Breast epithelium (tissue), 3 donors: ENCODE data around the gene CEP112.

Experiments
- POLR2AphosphoS5 ChIP-seq, 3 donors: sonication (generic); formaldehyde crosslinking; IDR thresholded peaks; one replicate each; pipeline ENCODE4 v1.6.1; 2017; ENCODE audit warnings: antibody characterized with exemption in 3 of 3
- TF ChIP-seq, protein P1 (sequence below), 3 donors: fragments of 450-650 bp; IDR thresholded peaks; one replicate each; pipeline ENCODE4 v1.5.1; 2016 to 2017; ENCODE audit warnings: antibody characterized with exemption in 3 of 3, mild to moderate bottlenecking in 3 of 3, moderate library complexity in 3 of 3

DNA sequence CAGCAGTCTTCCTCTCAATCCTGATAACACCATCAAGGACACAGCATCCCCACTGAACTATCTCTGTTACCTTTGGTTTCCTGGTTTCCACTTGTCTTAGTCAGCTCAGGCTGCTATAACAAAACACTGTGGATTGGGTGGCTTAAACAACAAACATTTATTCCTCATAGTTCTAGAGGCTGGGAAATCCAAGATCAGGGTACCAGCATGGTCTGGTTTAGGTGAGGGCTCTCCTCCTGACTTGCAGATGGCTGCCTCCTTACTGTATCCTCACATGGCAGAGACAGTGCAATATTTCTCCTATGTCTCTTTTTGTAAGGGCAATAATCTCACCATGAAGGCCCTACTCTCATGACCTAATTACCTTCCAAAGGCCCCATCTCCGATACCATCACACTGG lies 527.2 kb downstream of the CEP112 start:
- TF ChIP-seq, protein P1, sequence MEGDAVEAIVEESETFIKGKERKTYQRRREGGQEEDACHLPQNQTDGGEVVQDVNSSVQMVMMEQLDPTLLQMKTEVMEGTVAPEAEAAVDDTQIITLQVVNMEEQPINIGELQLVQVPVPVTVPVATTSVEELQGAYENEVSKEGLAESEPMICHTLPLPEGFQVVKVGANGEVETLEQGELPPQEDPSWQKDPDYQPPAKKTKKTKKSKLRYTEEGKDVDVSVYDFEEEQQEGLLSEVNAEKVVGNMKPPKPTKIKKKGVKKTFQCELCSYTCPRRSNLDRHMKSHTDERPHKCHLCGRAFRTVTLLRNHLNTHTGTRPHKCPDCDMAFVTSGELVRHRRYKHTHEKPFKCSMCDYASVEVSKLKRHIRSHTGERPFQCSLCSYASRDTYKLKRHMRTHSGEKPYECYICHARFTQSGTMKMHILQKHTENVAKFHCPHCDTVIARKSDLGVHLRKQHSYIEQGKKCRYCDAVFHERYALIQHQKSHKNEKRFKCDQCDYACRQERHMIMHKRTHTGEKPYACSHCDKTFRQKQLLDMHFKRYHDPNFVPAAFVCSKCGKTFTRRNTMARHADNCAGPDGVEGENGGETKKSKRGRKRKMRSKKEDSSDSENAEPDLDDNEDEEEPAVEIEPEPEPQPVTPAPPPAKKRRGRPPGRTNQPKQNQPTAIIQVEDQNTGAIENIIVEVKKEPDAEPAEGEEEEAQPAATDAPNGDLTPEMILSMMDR (IDR thresholded peaks at IDR 0.05) = no peak
- TF ChIP-seq POLR2AphosphoS5 (IDR thresholded peaks at IDR 0.05) = no peak
